Astrocyte of the cerebellum (primary cell): ENCODE measurements around the gene ZNF425.

ENCODE experiments used
- DNase-seq: peaks from one replicate; pipeline ENCODE4 v3.0.0-alpha.2; 2011; ENCODE audit warnings: low read depth
- H3K4me3 ChIP-seq: 2 replicates; pipeline ENCODE4 v1.5.1; 2011; ENCODE audit warnings: mild to moderate bottlenecking, low read depth, low read length, moderate library complexity
- CTCF ChIP-seq: IDR thresholded peaks from 2 replicates; pipeline ENCODE4 v1.5.1; 2012; ENCODE audit warnings: low read length, low read depth, moderate library complexity, mild to moderate bottlenecking; ENCODE audit errors: missing control alignments
- in situ Hi-C: cut with HindIII; loops from 2 replicates; pipeline ENCODE4 v1.10.0; 2017; ENCODE audit warnings: low sequenced_read_pairs

Gene ZNF425

GRCh38 chr7:149133028-149133710 is 7.0 kb upstream of the ZNF425 start:
- in situ Hi-C loops, result no loop called here
- H3K4me3 ChIP-seq, result no peak overlapping the region
- DNase-seq, result no peak
- no peak for TF ChIP-seq CTCF

- TF ChIP-seq CTCF, result no peak
- no peak overlapping the region for H3K4me3 ChIP-seq
- DNase-seq, result no peak
- in situ Hi-C loops, result no loop called here
These were observed 4.6 kb upstream of the ZNF425 start for GRCh38 chr7:149130572-149131198.

DNA sequence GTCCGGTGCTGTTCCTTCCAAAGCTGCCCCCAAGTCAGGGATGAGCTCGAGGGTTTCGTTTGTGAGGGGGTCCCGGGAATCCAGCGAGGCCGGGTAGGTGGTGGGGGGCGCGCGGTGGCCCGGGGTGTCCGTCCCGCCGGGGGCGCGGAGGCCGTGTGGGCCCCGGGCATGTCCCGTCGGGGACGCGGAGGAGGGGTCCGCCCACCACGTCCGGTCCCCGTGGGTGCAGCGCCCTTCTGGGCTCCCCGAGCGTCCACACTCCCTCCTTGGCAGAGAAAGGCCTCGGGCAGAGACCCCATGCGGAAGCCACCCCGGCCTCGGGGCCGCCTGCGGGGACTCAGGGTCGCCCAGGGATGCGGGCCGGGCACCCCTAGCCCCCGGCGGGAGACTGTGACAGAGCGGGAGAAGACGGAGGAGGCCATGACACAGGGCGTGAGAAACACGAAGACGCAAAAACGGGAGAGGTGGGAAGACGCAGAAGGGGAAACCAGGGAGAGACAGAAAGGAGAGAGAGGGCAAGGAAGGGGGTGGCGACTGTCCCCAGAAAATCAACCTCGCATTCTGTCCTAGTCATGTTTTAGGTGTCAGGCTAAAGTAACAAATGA is 640 bp upstream of the ZNF425 start:
- H3K4me3 ChIP-seq, result peak overlapping the region; percentile 98
- TF ChIP-seq CTCF, result no peak
- in situ Hi-C loops, result no loop called here
- no peak for DNase-seq

GRCh38 chr7:149125189-149125862 is 798 bp downstream of the ZNF425 start:
- in situ Hi-C loops, result no loop called here
- no peak for DNase-seq
- no peak for TF ChIP-seq CTCF
- H3K4me3 ChIP-seq, result peak overlapping the region; percentile 98

GRCh38 chr7:149109969-149110368 is 16.2 kb downstream of the ZNF425 start:
- in situ Hi-C loops, result no loop called here
- DNase-seq, result no peak
- TF ChIP-seq CTCF, result no peak
- H3K4me3 ChIP-seq, result no peak overlapping the region

GRCh38 chr7:149104749-149105148 is 21.4 kb downstream of the ZNF425 start:
- no peak for DNase-seq
- no peak overlapping the region for H3K4me3 ChIP-seq
- in situ Hi-C loops, result no loop called here
- no peak for TF ChIP-seq CTCF
